Measurements from ENCODE around the gene WNT3.

DNA sequence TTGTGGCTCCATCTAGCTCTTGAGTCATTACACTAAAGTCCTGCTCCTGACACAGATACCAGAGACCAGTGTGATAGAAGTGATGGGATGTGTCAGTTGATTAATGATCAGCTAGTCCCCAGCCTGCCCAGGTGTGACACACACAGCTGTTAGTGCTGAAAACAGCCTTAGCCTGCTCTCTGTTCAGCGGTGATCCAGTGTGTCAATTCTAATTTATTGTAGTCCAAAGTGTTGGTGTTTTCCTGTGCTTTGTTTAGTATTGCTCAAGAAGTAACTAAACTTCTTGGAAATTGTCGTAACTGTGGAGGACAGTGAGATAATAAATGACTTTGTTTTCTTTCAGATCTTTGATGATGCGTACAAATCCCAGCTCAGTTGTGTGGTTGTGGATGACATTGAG is 92.3 kb downstream of the WNT3 start:
- TF ChIP-seq CTCF (IDR thresholded peaks at IDR 0.05) (no peak), POLR2A (IDR thresholded peaks at IDR 0.05) (no peak), EP300 (IDR thresholded peaks at IDR 0.05) (no peak)
